ENCODE data around the gene RTP3. TPM values are rescaled to one million over a fixed set of nuclear protein-coding genes. Genes with fewer than 3 reads are reported as not detected.

Gene RTP3
- total and polyA plus RNA-seq, 2 of the 8 experiments (the other 6 are each of a cell fraction or from before 2014, with no cell fraction given) = 0.08 TPM; not detected in 1

- no peak for TF ChIP-seq CHD7 (IDR thresholded peaks at IDR 0.05; ENCODE audit: insufficient replicate concordance, low read length)
- no peak for TF ChIP-seq E2F6 (IDR thresholded peaks at IDR 0.05)
- TF ChIP-seq PHF8 (conservative IDR thresholded peaks at IDR 0.05; ENCODE audit: low read depth, low read length) = no peak
- TF ChIP-seq CTCF (IDR thresholded peaks at IDR 0.05; ENCODE audit: control extremely low read depth in 1 of 3, insufficient read depth in 1 of 3, low read depth in 1 of 3, low read length in 3 of 3) = no peak
- no peak for TF ChIP-seq ASH2L (IDR thresholded peaks at IDR 0.05; ENCODE audit: low read length)
- no peak for TF ChIP-seq ATF3 (IDR thresholded peaks at IDR 0.05; ENCODE audit: insufficient read depth, low read depth, low read length)
- TF ChIP-seq EZH2 (IDR thresholded peaks at IDR 0.05; ENCODE audit: low read depth, low read length, severe bottlenecking) = no peak
- TF ChIP-seq CBX5 (IDR thresholded peaks at IDR 0.05; ENCODE audit: low read depth, low read length) = no peak
Measured at GRCh38 chr3:46465196-46465520, 32.6 kb upstream of the RTP3 start (continued).
